ENCODE data around the gene LATS1.
"Not testable (repeated sequence)": the region's sequence is repeated elsewhere in the genome, so short reads cannot be mapped to it uniquely, and the experiment has no call there.

The LATS1 gene

GRCh38 chr6:149746147-149746946, 28.4 kb upstream of the LATS1 start, which contains the start of gene NUP43:
TSS of gene NUP43 (minus strand) at chr6:149746529. CDS start at chr6:149746495, 34 bp downstream.
- TF ChIP-seq CTCF (IDR thresholded peaks at IDR 0.05; ENCODE audit: low read depth, low read length, missing control alignments), result peak; percentile 59
- peak; percentile 95 for DNase-seq (ENCODE audit: low read depth)
- H3K4me3 ChIP-seq (ENCODE audit: low read depth, low read length), result peak within 1 kb of the TSS; percentile 88

- DNase-seq (ENCODE audit: low read depth), result not testable (repeated sequence)
These were observed 27.4 kb upstream of the LATS1 start for GRCh38 chr6:149745252-149745651.

GRCh38 chr6:149734915-149735314, 17.0 kb upstream of the LATS1 start:
- TF ChIP-seq CTCF (IDR thresholded peaks at IDR 0.05; ENCODE audit: low read depth, low read length, missing control alignments), result no peak
- DNase-seq (ENCODE audit: low read depth), result no peak
- no peak overlapping the region for H3K4me3 ChIP-seq (ENCODE audit: low read depth, low read length)

More at GRCh38 chr6:149745252-149745651, 27.4 kb upstream of the LATS1 start:
- peak overlapping the region; percentile 88; the same call in 1 of the 2 replicates for H3K4me3 ChIP-seq (ENCODE audit: low read depth, low read length)

- H3K4me3 ChIP-seq (ENCODE audit: low read depth, low read length), result no peak overlapping the region
These were observed 15.3 kb upstream of the LATS1 start for GRCh38 chr6:149733089-149733720.

GRCh38 chr6:149729824-149730223, 11.9 kb upstream of the LATS1 start:
- TF ChIP-seq CTCF (IDR thresholded peaks at IDR 0.05; ENCODE audit: low read depth, low read length, missing control alignments), result no peak
- H3K4me3 ChIP-seq (ENCODE audit: low read depth, low read length), result no peak overlapping the region

More at GRCh38 chr6:149733089-149733720, 15.3 kb upstream of the LATS1 start:
- TF ChIP-seq CTCF (IDR thresholded peaks at IDR 0.05; ENCODE audit: low read depth, low read length, missing control alignments), result no peak
- DNase-seq (ENCODE audit: low read depth), result no peak

GRCh38 chr6:149728499-149729234, 10.8 kb upstream of the LATS1 start:
- H3K4me3 ChIP-seq (ENCODE audit: low read depth, low read length), result no peak overlapping the region
- no peak for DNase-seq (ENCODE audit: low read depth)
- TF ChIP-seq CTCF (IDR thresholded peaks at IDR 0.05; ENCODE audit: low read depth, low read length, missing control alignments), result no peak

More at GRCh38 chr6:149729824-149730223, 11.9 kb upstream of the LATS1 start:
- no peak for DNase-seq (ENCODE audit: low read depth)
